B cell (primary cell): ENCODE data around the gene AHDC1. TPM values are rescaled to one million over a fixed set of nuclear protein-coding genes. Genes with fewer than 3 reads are reported as not detected.

ENCODE experiments used
- polyA plus RNA-seq: library from polyadenylated mRNA; depleted of rRNA; stranded (reverse); fragments of >200 nt; gene quantifications from 2 replicates; pipeline ENCODE4 v1.2.3, GENCODE V29; 2012
- small RNA-seq: library from RNA; depleted of rRNA; stranded (forward); fragments of <200 nt; gene quantifications from one replicate; pipeline ENCODE3, GENCODE V24; 2012; ENCODE audit warnings: low replicate concordance, low read depth; ENCODE audit not compliant: insufficient read length
- total RNA-seq, 2 donors: library from RNA; stranded (reverse); fragments of 120-200 nt in 1 of 2; gene quantifications; 1 replicate in 1 of 2; 2 replicates in 1 of 2; pipeline versions ENCODE4 v1.2.3 to v1.2.4, GENCODE V29; 2013 to 2022

The AHDC1 gene
- total and polyA plus RNA-seq, 2 donors (not counting 1 experiment from before 2014, with no cell fraction given) = 6.2 to 32.0 TPM

Small RNA genes lying within 50 kb of the gene (small RNA-seq; reads per million reads assigned to genes)
- gene AL031729.1 = not detected

Other genes starting within 250 kb of the AHDC1 start
- gene MAP3K6, start 237.2 kb downstream of the AHDC1 start, total RNA-seq = 8.1 and 9.4 TPM in 2 replicates
- gene MAP3K6, start 237.2 kb downstream of the AHDC1 start, polyA plus RNA-seq = 10.3 and 11.0 TPM in 2 replicates
- gene FCN3, start 229.3 kb downstream of the AHDC1 start, total RNA-seq = not detected in 2 replicates
- not detected in 2 replicates for gene FCN3, start 229.3 kb downstream of the AHDC1 start, polyA plus RNA-seq
- gene CD164L2, start 220.8 kb downstream of the AHDC1 start, total RNA-seq = not detected in 2 replicates
- not detected in 2 replicates for gene CD164L2, start 220.8 kb downstream of the AHDC1 start, polyA plus RNA-seq
- not detected in 2 replicates for gene GPR3, start 211.5 kb downstream of the AHDC1 start, total RNA-seq
- 3.3 and 4.1 TPM in 2 replicates for gene GPR3, start 211.5 kb downstream of the AHDC1 start, polyA plus RNA-seq
- 166 and 169 TPM in 2 replicates for gene WASF2, start 114.0 kb downstream of the AHDC1 start, total RNA-seq
- gene WASF2, start 114.0 kb downstream of the AHDC1 start, polyA plus RNA-seq = 59.5 and 67.4 TPM in 2 replicates
- 56.6 and 57.0 TPM in 2 replicates for gene FGR, start 31.0 kb upstream of the AHDC1 start, total RNA-seq
- gene FGR, start 31.0 kb upstream of the AHDC1 start, polyA plus RNA-seq = 236 and 295 TPM in 2 replicates
- gene IFI6, start 68.0 kb upstream of the AHDC1 start, total RNA-seq = 12.0 and 12.7 TPM in 2 replicates
- gene IFI6, start 68.0 kb upstream of the AHDC1 start, polyA plus RNA-seq = 9.4 and 11.7 TPM in 2 replicates
- 25.0 and 28.5 TPM in 2 replicates for gene FAM76A, start 121.8 kb upstream of the AHDC1 start, total RNA-seq
- 11.7 and 12.1 TPM in 2 replicates for gene FAM76A, start 121.8 kb upstream of the AHDC1 start, polyA plus RNA-seq
- gene STX12, start 169.1 kb upstream of the AHDC1 start, total RNA-seq = 29.4 and 36.4 TPM in 2 replicates
- 20.5 and 34.6 TPM in 2 replicates for gene STX12, start 169.1 kb upstream of the AHDC1 start, polyA plus RNA-seq
- 45.1 and 45.4 TPM in 2 replicates for gene PPP1R8, start 226.6 kb upstream of the AHDC1 start, total RNA-seq
- gene PPP1R8, start 226.6 kb upstream of the AHDC1 start, polyA plus RNA-seq = 15.7 and 23.9 TPM in 2 replicates